ENCODE measurements around the gene POU3F2.

Gene POU3F2

GRCh38 chr6:98844244-98845210 is 10.2 kb downstream of the POU3F2 start:
- peak in 1 of 3 experiments; percentile 38 for DNase-seq

GRCh38 chr6:98845211-98846020 is 11.0 kb downstream of the POU3F2 start:
- DNase-seq: peak; percentile 80 to 91 (median 85)

GRCh38 chr6:98846021-98846380 is 11.6 kb downstream of the POU3F2 start:
- DNase-seq: no peak

GRCh38 chr6:98847416-98847778 is 13.0 kb downstream of the POU3F2 start:
- DNase-seq: no peak

GRCh38 chr6:98847779-98848538 is 13.6 kb downstream of the POU3F2 start:
- DNase-seq: no peak

- no peak for DNase-seq
Observed at GRCh38 chr6:98848539-98849242, 14.3 kb downstream of the POU3F2 start.

- DNase-seq: no peak
Observed at GRCh38 chr6:98864497-98864896, 30.1 kb downstream of the POU3F2 start.

- no peak for DNase-seq
Observed at GRCh38 chr6:98871057-98871456, 36.7 kb downstream of the POU3F2 start.

- DNase-seq: no peak
Observed at GRCh38 chr6:98871821-98872220, 37.4 kb downstream of the POU3F2 start.

- no peak for DNase-seq
Observed at GRCh38 chr6:98875375-98875774, 41.0 kb downstream of the POU3F2 start.

- no peak for DNase-seq
Observed at GRCh38 chr6:98877250-98877649, 42.9 kb downstream of the POU3F2 start.

GRCh38 chr6:98880486-98880885 is 46.1 kb downstream of the POU3F2 start:
- peak in 2 of 3 experiments; percentile 18 to 51 for DNase-seq

- DNase-seq: no peak
Observed at GRCh38 chr6:98885330-98885729, 51.0 kb downstream of the POU3F2 start.

- DNase-seq: no peak
Observed at GRCh38 chr6:98887650-98888049, 53.3 kb downstream of the POU3F2 start.
